DND-41 (cell line): ENCODE data around the gene ANXA10.

Experiments
- ATAC-seq: fragments of 200-7000 bp; cut with Tn5 transposase; 3 replicates; pipeline ENCODE4 v1.9.1; 2021; ENCODE audit warnings: low read depth; ENCODE audit not compliant: insufficient read depth
- DNase-seq: peaks from one replicate; pipeline ENCODE4 v3.0.0-alpha.2; 2020
- H2AFZ ChIP-seq: 2 replicates; pipeline ENCODE4 v1.6.0; 2012; ENCODE audit warnings: low read depth, low read length
- H3K27ac ChIP-seq: 2 replicates; pipeline ENCODE4 v1.5.1; 2012; ENCODE audit warnings: low read length, inconsistent platforms
- H3K27me3 ChIP-seq: fragments of 200-600 bp; sonication (generic); 2 replicates; pipeline ENCODE4 v1.6.0; 2012; ENCODE audit warnings: low read length, mild to moderate bottlenecking, inconsistent platforms; ENCODE audit not compliant: insufficient read depth, poor library complexity
- H3K36me3 ChIP-seq: 2 replicates; pipeline ENCODE4 v1.5.1; 2012; ENCODE audit warnings: low read length, inconsistent platforms; ENCODE audit not compliant: insufficient read depth
- H3K4me1 ChIP-seq: 2 replicates; pipeline ENCODE4 v1.5.1; 2012; ENCODE audit warnings: mild to moderate bottlenecking, low read length; ENCODE audit not compliant: insufficient read depth
- H3K4me2 ChIP-seq: 2 replicates; pipeline ENCODE4 v1.6.0; 2012; ENCODE audit warnings: mild to moderate bottlenecking, moderate library complexity, low read length, inconsistent platforms; ENCODE audit not compliant: insufficient read depth
- H3K4me3 ChIP-seq, 2 experiments: fragments of 200-600 bp in 1 of 2; shearing (Covaris generic) in 1 of 2; 2 replicates each; pipeline ENCODE4 v1.5.1; 2012 to 2016; ENCODE audit warnings: inconsistent platforms in 2 of 2, low read length in 2 of 2, mild to moderate bottlenecking in 2 of 2, low read depth in 1 of 2, moderate library complexity in 1 of 2
- H3K79me2 ChIP-seq: 2 replicates; pipeline ENCODE4 v1.6.0; 2012; ENCODE audit warnings: low read length, inconsistent platforms; ENCODE audit not compliant: insufficient read depth
- H3K9ac ChIP-seq: 2 replicates; pipeline ENCODE4 v1.6.0; 2012; ENCODE audit warnings: low read depth, mild to moderate bottlenecking, inconsistent platforms, low read length, moderate library complexity
- H3K9me3 ChIP-seq: 2 replicates; pipeline ENCODE4 v1.5.1; 2012; ENCODE audit warnings: low read length, moderate library complexity, mild to moderate bottlenecking, inconsistent platforms; ENCODE audit not compliant: insufficient read depth, severe bottlenecking
- H4K20me1 ChIP-seq: 2 replicates; pipeline ENCODE4 v1.6.0; 2012; ENCODE audit warnings: low read length; ENCODE audit not compliant: insufficient read depth
- CTCF ChIP-seq: IDR thresholded peaks from 2 replicates; pipeline ENCODE4 v1.5.1; 2012; ENCODE audit warnings: borderline replicate concordance, low read length, moderate library complexity, mild to moderate bottlenecking; ENCODE audit not compliant: poor library complexity, severe bottlenecking; ENCODE audit errors: extremely low read depth
- EZH2 ChIP-seq: IDR thresholded peaks from 3 replicates; pipeline ENCODE4 v1.6.1; 2012; ENCODE audit warnings: borderline replicate concordance, low read depth, mild to moderate bottlenecking, moderate library complexity, low read length, inconsistent platforms; ENCODE audit not compliant: severe bottlenecking

ANXA10 gene

GRCh38 chr4:168164045-168164444 is 71.7 kb downstream of the ANXA10 start:
- H4K20me1 ChIP-seq: no peaks in the 10 kb centered on the region
- H3K4me3 ChIP-seq: no peak overlapping the region
- no peak overlapping the region for H2AFZ ChIP-seq
- H3K9me3 ChIP-seq: no peaks in the 10 kb centered on the region
- DNase-seq: no peak
- H3K9ac ChIP-seq: no peak overlapping the region
- no peak overlapping the region for H3K27ac ChIP-seq
- H3K4me1 ChIP-seq: no peaks in the 10 kb centered on the region
- no peak overlapping the region for H3K4me2 ChIP-seq
- no peaks in the 10 kb centered on the region for H3K79me2 ChIP-seq
- TF ChIP-seq CTCF (no peak), EZH2 (no peak)
- no peaks in the 10 kb centered on the region for H3K36me3 ChIP-seq
- H3K27me3 ChIP-seq: no peaks in the 10 kb centered on the region
- no peak for ATAC-seq

- no peak overlapping the region for H3K4me2 ChIP-seq
- H3K9ac ChIP-seq: no peak overlapping the region
- no peaks in the 10 kb centered on the region for H4K20me1 ChIP-seq
- H3K27ac ChIP-seq: no peak overlapping the region
- no peak overlapping the region for H2AFZ ChIP-seq
- ATAC-seq (no peak), DNase-seq (no peak)
- no peaks in the 10 kb centered on the region for H3K79me2 ChIP-seq
- no peaks in the 10 kb centered on the region for H3K4me1 ChIP-seq
- H3K27me3 ChIP-seq: no peaks in the 10 kb centered on the region
- no peak for TF ChIP-seq CTCF
- no peak for TF ChIP-seq EZH2
- H3K4me3 ChIP-seq: no peak overlapping the region
- H3K9me3 ChIP-seq: no peaks in the 10 kb centered on the region
- no peaks in the 10 kb centered on the region for H3K36me3 ChIP-seq
Observed at GRCh38 chr4:168164915-168165548, 72.7 kb downstream of the ANXA10 start.

- no peak for DNase-seq
Observed at GRCh38 chr4:168167714-168168284, 75.5 kb downstream of the ANXA10 start.

More at GRCh38 chr4:168167714-168168284, 75.5 kb downstream of the ANXA10 start:
- Histone ChIP-seq H3K9ac (no peak overlapping the region), H3K79me2 (no peaks in the 10 kb centered on the region), H3K27me3 (no peaks in the 10 kb centered on the region), H4K20me1 (no peaks in the 10 kb centered on the region), H3K4me3 (no peak overlapping the region), H3K27ac (no peak overlapping the region), H3K36me3 (no peaks in the 10 kb centered on the region), H3K9me3 (no peaks in the 10 kb centered on the region), H3K4me2 (no peak overlapping the region), H3K4me1 (no peaks in the 10 kb centered on the region), H2AFZ (no peak overlapping the region)
- TF ChIP-seq CTCF (no peak), EZH2 (no peak)
- no peak for ATAC-seq
